H1 (cell line): ENCODE data around the gene KIF26A. TPM values are rescaled to one million over a fixed set of nuclear protein-coding genes. Genes with fewer than 3 reads are reported as not detected.

ENCODE experiments used
- CTCF ChIA-PET: fragments of 300-600 bp; sonication (Branson Sonifier 250); formaldehyde crosslinking; loops from one replicate; lab custom pipeline; 2021; ENCODE audit not compliant: partially characterized antibody; lab: Charles Lee
- POLR2A ChIA-PET: fragments of 300-600 bp; sonication (Branson Sonifier 250); formaldehyde crosslinking; loops from one replicate; lab custom pipeline; 2021; ENCODE audit warnings: inconsistent platforms; ENCODE audit not compliant: partially characterized antibody; lab: Charles Lee
- DNase-seq, 2 experiments: peaks; one replicate each; pipeline versions ENCODE4 v3.0.0 to v3.0.0-alpha.2; 2010 to 2022; ENCODE audit warnings: low spot score in 2 of 2, low read depth in 1 of 2, mixed read lengths in 1 of 2
- FAIRE-seq: peaks from 2 replicates; lab custom pipeline; 2011; peaks lifted over from hg19 to GRCh38; lab: Jason Lieb, UNC
- H2AFZ ChIP-seq: 2 replicates; pipeline ENCODE4 v1.8.1; 2012; ENCODE audit warnings: low read length, inconsistent platforms
- H2AK5ac ChIP-seq: 2 replicates; pipeline ENCODE4 v1.6.1; 2013; ENCODE audit warnings: low read depth, low read length
- H2BK120ac ChIP-seq: replicated peaks from 2 replicates; pipeline ENCODE3; 2013; ENCODE audit warnings: low read depth, low read length, inconsistent platforms
- H2BK12ac ChIP-seq: 2 replicates; pipeline ENCODE4 v1.6.1; 2013; ENCODE audit warnings: low read depth, low read length
- H2BK15ac ChIP-seq: 2 replicates; pipeline ENCODE4 v1.6.1; 2013; ENCODE audit warnings: low read length
- H2BK20ac ChIP-seq: 2 replicates; pipeline ENCODE4 v1.6.1; 2013; ENCODE audit warnings: low read length
- H2BK5ac ChIP-seq: 2 replicates; pipeline ENCODE4 v1.6.1; 2013; ENCODE audit warnings: low read depth, low read length
- H3K14ac ChIP-seq: 2 replicates; pipeline ENCODE4 v1.6.1; 2013; ENCODE audit warnings: inconsistent platforms; ENCODE audit not compliant: insufficient read length
- H3K18ac ChIP-seq: 2 replicates; pipeline ENCODE4 v1.6.1; 2013; ENCODE audit warnings: low read length; ENCODE audit errors: extremely low read depth
- H3K23ac ChIP-seq: 2 replicates; pipeline ENCODE4 v1.6.1; 2013; ENCODE audit warnings: inconsistent platforms; ENCODE audit not compliant: insufficient read length
- H3K23me2 ChIP-seq: 2 replicates; pipeline ENCODE4 v1.6.1; 2013; ENCODE audit warnings: low read depth, low read length
- H3K27ac ChIP-seq: 2 replicates; pipeline ENCODE4 v1.6.1; 2011; ENCODE audit warnings: low read depth, low read length, inconsistent platforms
- H3K27me3 ChIP-seq, 4 experiments: replicated peaks in 1 of 4; 1 replicate in 1 of 4; 2 replicates in 3 of 4; pipeline versions ENCODE4 v1.6.1 to v1.8.1; 2011 to 2013; ENCODE audit warnings: low read length in 3 of 4, mild to moderate bottlenecking in 3 of 4, inconsistent platforms in 2 of 4, mixed read lengths in 2 of 4, moderate library complexity in 1 of 4; ENCODE audit not compliant: control insufficient read depth in 3 of 4, insufficient read depth in 3 of 4; ENCODE audit errors: extremely low read depth in 1 of 4
- H3K36me3 ChIP-seq, 4 experiments: 2 replicates each; pipeline versions ENCODE4 v1.6.1 to v1.8.1; 2011 to 2013; ENCODE audit warnings: mild to moderate bottlenecking in 4 of 4, low read length in 3 of 4, moderate library complexity in 2 of 4, control low read depth in 1 of 4, inconsistent platforms in 1 of 4; ENCODE audit not compliant: insufficient read depth in 4 of 4, control insufficient read depth in 2 of 4
- H3K4ac ChIP-seq: replicated peaks from 2 replicates; pipeline ENCODE3; 2013; ENCODE audit warnings: low read length, low read depth, mixed read lengths, inconsistent platforms; ENCODE audit not compliant: insufficient read length
- H3K4me1 ChIP-seq, 4 experiments: replicated peaks in 1 of 4; 1 replicate in 1 of 4; 2 replicates in 3 of 4; pipeline versions ENCODE4 v1.6.1 to v1.8.1; 2011 to 2013; ENCODE audit warnings: low read length in 3 of 4, inconsistent platforms in 2 of 4, mixed read lengths in 1 of 4; ENCODE audit not compliant: insufficient read depth in 4 of 4, control insufficient read depth in 3 of 4
- H3K4me2 ChIP-seq, 2 experiments: 2 replicates each; pipeline versions ENCODE4 v1.6.1 to v1.8.1; 2011 to 2013; ENCODE audit warnings: low read depth in 2 of 2, low read length in 2 of 2, control low read depth in 1 of 2, inconsistent platforms in 1 of 2, mild to moderate bottlenecking in 1 of 2; ENCODE audit not compliant: insufficient read depth in 1 of 2
- H3K4me3 ChIP-seq, 4 experiments: fragments of 200-600, 300-600 bp in 1 of 4; sonication (generic), shearing (Covaris generic), sonication (Bioruptor Twin) in 1 of 4; 2 replicates each; pipeline versions ENCODE4 v1.5.1 to v1.8.1; 2011 to 2016; ENCODE audit warnings: low read length in 4 of 4, low read depth in 3 of 4, control low read depth in 2 of 4, inconsistent platforms in 2 of 4, mild to moderate bottlenecking in 2 of 4, mixed read lengths in 1 of 4, moderate library complexity in 1 of 4; ENCODE audit not compliant: insufficient read depth in 2 of 4; ENCODE audit errors: extremely low read depth in 1 of 4
- H3K56ac ChIP-seq: replicated peaks from 2 replicates; pipeline ENCODE3; 2013; ENCODE audit warnings: low read depth, mild to moderate bottlenecking, mixed read lengths, low read length, inconsistent platforms; ENCODE audit not compliant: insufficient read length
- H3K79me1 ChIP-seq: 2 replicates; pipeline ENCODE4 v1.6.1; 2013; ENCODE audit warnings: low read depth, low read length, control low read depth
- H3K79me2 ChIP-seq, 2 experiments: 2 replicates each; pipeline versions ENCODE4 v1.6.1 to v1.8.1; 2012 to 2013; ENCODE audit warnings: low read length in 2 of 2, mild to moderate bottlenecking in 2 of 2, inconsistent platforms in 1 of 2; ENCODE audit not compliant: insufficient read depth in 2 of 2, control insufficient read depth in 1 of 2
- H3K9ac ChIP-seq, 4 experiments: replicated peaks in 1 of 4; 1 replicate in 1 of 4; 2 replicates in 3 of 4; pipeline versions ENCODE4 v1.6.1 to v1.8.1; 2011 to 2013; ENCODE audit warnings: low read depth in 3 of 4, low read length in 3 of 4, control low read depth in 2 of 4, mild to moderate bottlenecking in 2 of 4, moderate library complexity in 2 of 4, inconsistent platforms in 1 of 4; ENCODE audit errors: extremely low read depth in 1 of 4
- H3K9me3 ChIP-seq, 2 experiments: 2 replicates each; pipeline versions ENCODE4 v1.6.1 to v1.8.1; 2012 to 2013; ENCODE audit warnings: mild to moderate bottlenecking in 2 of 2, moderate library complexity in 2 of 2, control low read depth in 1 of 2, inconsistent platforms in 1 of 2, low read depth in 1 of 2, low read length in 1 of 2, mixed read lengths in 1 of 2; ENCODE audit not compliant: insufficient read depth in 2 of 2
- H4K20me1 ChIP-seq, 2 experiments: replicated peaks in 1 of 2; 2 replicates each; pipeline versions ENCODE3 to v1.8.1; 2011 to 2013; ENCODE audit warnings: inconsistent platforms in 2 of 2, low read length in 2 of 2, mild to moderate bottlenecking in 1 of 2; ENCODE audit not compliant: insufficient read depth in 2 of 2, control insufficient read depth in 1 of 2
- H4K5ac ChIP-seq: 2 replicates; pipeline ENCODE4 v1.6.1; 2013; ENCODE audit warnings: low read length, low read depth, mixed read lengths, inconsistent platforms; ENCODE audit not compliant: insufficient read length
- H4K8ac ChIP-seq: 2 replicates; pipeline ENCODE4 v1.8.0; 2013; ENCODE audit warnings: mild to moderate bottlenecking, moderate library complexity, low read length, inconsistent platforms; ENCODE audit not compliant: insufficient read depth; ENCODE audit errors: extremely low read depth
- H4K91ac ChIP-seq: replicated peaks from 2 replicates; pipeline ENCODE3; 2013; ENCODE audit warnings: low read length, mixed read lengths, inconsistent platforms; ENCODE audit not compliant: insufficient read length
- CHD1 ChIP-seq: IDR thresholded peaks from 2 replicates; pipeline ENCODE4 v1.6.1; 2012; ENCODE audit warnings: low read depth, low read length, improper control_type of control experiment
- CHD2 ChIP-seq: IDR thresholded peaks from 2 replicates; pipeline ENCODE4 v1.6.1; 2012; ENCODE audit warnings: low read length, improper control_type of control experiment
- POLR2A ChIP-seq, 2 experiments: IDR thresholded peaks; 1 replicate in 1 of 2; 2 replicates in 1 of 2; pipeline ENCODE4 v1.6.1; 2011; ENCODE audit warnings: low read depth in 2 of 2, low read length in 2 of 2, mild to moderate bottlenecking in 2 of 2; ENCODE audit errors: control extremely low read depth in 1 of 2
- RAD21 ChIP-seq, 2 experiments: IDR thresholded peaks in 1 of 2; conservative IDR thresholded peaks in 1 of 2; 2 replicates each; pipeline ENCODE4 v1.6.1; 2011; ENCODE audit warnings: low read depth in 2 of 2, low read length in 2 of 2, improper control_type of control experiment in 1 of 2, inconsistent platforms in 1 of 2, mild to moderate bottlenecking in 1 of 2, moderate library complexity in 1 of 2
- RXRA ChIP-seq: IDR thresholded peaks from 2 replicates; pipeline ENCODE4 v1.6.1; 2011; ENCODE audit warnings: low read depth, mild to moderate bottlenecking, low read length, moderate library complexity; ENCODE audit not compliant: insufficient read depth
- WGBS, 2 experiments: shearing (Covaris generic) in 1 of 2; methylation state at CpG; one replicate each; pipeline versions ENCODE4 v1.1.6 to v1.1.7; 2013 to 2015; ENCODE audit warnings: low lambda C conversion rate in 2 of 2, mixed read lengths in 2 of 2, inconsistent platforms in 1 of 2, low coverage in 1 of 2, missing lambda C conversion rate in 1 of 2; ENCODE audit not compliant: insufficient replicate concordance in 2 of 2, insufficient coverage in 1 of 2, insufficient read length in 1 of 2; ENCODE audit errors: extremely low coverage in 1 of 2, missing lambda C conversion rate in 1 of 2; 5-methylcytosine and 5-hydroxymethylcytosine counted together
- polyA plus RNA-seq, 7 experiments: library from polyadenylated mRNA; depleted of rRNA in 3 of 7; stranded (reverse) in 5 of 7; unstranded in 2 of 7; fragments of >200 nt in 5 of 7; fragments of 200-250 nt in 2 of 7; gene quantifications; 1 replicate in 5 of 7; 2 replicates in 1 of 7; 4 replicates in 1 of 7; pipeline versions ENCODE4 v1.2.1 to v1.2.3, GENCODE V29; 2011 to 2013; ENCODE audit warnings: missing spikeins in 2 of 7, mixed read lengths in 2 of 7
- total RNA-seq: library from RNA; stranded (reverse); fragmentation: NEBNext Ultra II Directional; extraction: Animal tissue kit (Norgen Biotek cat#: 25700); gene quantifications from 2 replicates; pipeline ENCODE4 v1.2.1, GENCODE V29; 2021

Gene KIF26A
- total and polyA plus RNA-seq, 2 of the 8 experiments (the other 6 are each of a cell fraction or from before 2014, with no cell fraction given) = 11.5 to 41.6 TPM

- no peak overlapping the region for H4K5ac ChIP-seq
- peaks cover 18% of the 10 kb centered on the region; the same call in 1 of the 2 replicates for H3K23me2 ChIP-seq
- no peaks in the 10 kb centered on the region for H3K79me2 ChIP-seq
- no peak overlapping the region for H3K18ac ChIP-seq
- H3K56ac ChIP-seq = no peak overlapping the region
- no peak for DNase-seq
- no peaks in the 10 kb centered on the region for H3K27me3 ChIP-seq
- no peaks in the 10 kb centered on the region for H3K79me1 ChIP-seq
- no peak overlapping the region for H3K4ac ChIP-seq
- peaks cover 0 to 3% (median 0%) of the 10 kb centered on the region in 4 experiments; a peak in 2 of 7 replicates for H3K4me1 ChIP-seq
- H4K91ac ChIP-seq = no peak overlapping the region
- H2BK15ac ChIP-seq = no peak overlapping the region
- H4K8ac ChIP-seq = no peak overlapping the region
- no peak for FAIRE-seq
- H3K9ac ChIP-seq = no peak overlapping the region
- H2BK20ac ChIP-seq = no peak overlapping the region; the same call in 1 of the 2 replicates
- H3K4me2 ChIP-seq = no peak overlapping the region
- no peak overlapping the region for H2BK5ac ChIP-seq
- ChIA-PET CTCF (interaction anchor here (0.9 to 1.1 kb wide), 2 partner anchors 11 to 24 kb away, joined by 3 read pairs; no protein-coding TSS in a partner anchor), POLR2A (interaction anchor here (0.6 kb wide), 1 partner anchor 28 kb away, joined by 3 read pairs; no protein-coding TSS in a partner anchor)
- H2AFZ ChIP-seq = no peak overlapping the region
- no peaks in the 10 kb centered on the region for H3K9me3 ChIP-seq
- H3K4me3 ChIP-seq = no peak overlapping the region
- WGBS, 2 experiments = 85% methylated on average over 22 of the region's 23 CpGs; no CpG with 5 or more reads in 1 of the 2 experiments
- H2BK12ac ChIP-seq = no peak overlapping the region
- no peak overlapping the region for H2AK5ac ChIP-seq
- no peak overlapping the region for H3K14ac ChIP-seq
- no peak overlapping the region for H3K23ac ChIP-seq
- peaks cover 0 to 2% of the 10 kb centered on the region in 2 experiments for H4K20me1 ChIP-seq
- no peaks in the 10 kb centered on the region for H3K36me3 ChIP-seq
- no peak overlapping the region for H3K27ac ChIP-seq
- no peak overlapping the region for H2BK120ac ChIP-seq
- TF ChIP-seq POLR2A (IDR thresholded peaks at IDR 0.05; ENCODE audit: control extremely low read depth in 1 of 2, low read depth in 2 of 2, low read length in 2 of 2) = no peak
- TF ChIP-seq CHD2 = no peak
- TF ChIP-seq CHD1 = no peak
- TF ChIP-seq RAD21 (IDR thresholded peaks at IDR 0.05 in 1 of 2, conservative IDR thresholded peaks at IDR 0.05 in 1 of 2; ENCODE audit: low read depth in 2 of 2, low read length in 2 of 2) = no peak
- no peak for TF ChIP-seq RXRA
Measured at GRCh38 chr14:104199266-104199895, 61.0 kb downstream of the KIF26A start.
